Measurements from ENCODE around the gene CREB5.
A peak's percentile ranks its signal among the peaks of the same experiment; 100 is the strongest.
"Not testable (repeated sequence)": the region's sequence is repeated elsewhere in the genome, so short reads cannot be mapped to it uniquely, and the experiment has no call there.

The CREB5 gene

DNA sequence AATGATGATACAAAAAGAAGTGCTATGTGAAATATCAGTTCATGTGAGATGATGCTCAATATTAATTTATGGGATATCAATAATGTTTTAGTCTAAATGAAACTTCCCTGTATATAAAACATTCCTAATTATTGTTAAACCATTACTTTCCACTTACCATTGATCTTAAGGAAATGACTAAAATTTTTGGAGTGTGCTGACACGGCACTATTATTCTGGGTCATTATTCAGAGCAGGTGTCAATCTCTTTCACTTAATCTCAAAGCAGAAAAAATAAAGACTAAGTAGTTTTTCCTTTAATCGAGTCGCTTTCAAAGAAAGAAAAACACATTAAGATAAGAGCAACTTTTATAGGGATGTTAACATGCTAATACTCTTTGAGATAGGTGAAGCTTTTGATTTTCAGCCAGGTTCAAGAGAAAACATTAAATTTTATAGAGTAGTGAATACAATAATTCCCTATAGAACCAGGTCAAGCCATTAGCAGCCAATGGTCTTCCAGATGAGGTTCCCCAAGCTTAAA, 11.4 kb upstream of the CREB5 start:
- TF ChIP-seq, protein P1, sequence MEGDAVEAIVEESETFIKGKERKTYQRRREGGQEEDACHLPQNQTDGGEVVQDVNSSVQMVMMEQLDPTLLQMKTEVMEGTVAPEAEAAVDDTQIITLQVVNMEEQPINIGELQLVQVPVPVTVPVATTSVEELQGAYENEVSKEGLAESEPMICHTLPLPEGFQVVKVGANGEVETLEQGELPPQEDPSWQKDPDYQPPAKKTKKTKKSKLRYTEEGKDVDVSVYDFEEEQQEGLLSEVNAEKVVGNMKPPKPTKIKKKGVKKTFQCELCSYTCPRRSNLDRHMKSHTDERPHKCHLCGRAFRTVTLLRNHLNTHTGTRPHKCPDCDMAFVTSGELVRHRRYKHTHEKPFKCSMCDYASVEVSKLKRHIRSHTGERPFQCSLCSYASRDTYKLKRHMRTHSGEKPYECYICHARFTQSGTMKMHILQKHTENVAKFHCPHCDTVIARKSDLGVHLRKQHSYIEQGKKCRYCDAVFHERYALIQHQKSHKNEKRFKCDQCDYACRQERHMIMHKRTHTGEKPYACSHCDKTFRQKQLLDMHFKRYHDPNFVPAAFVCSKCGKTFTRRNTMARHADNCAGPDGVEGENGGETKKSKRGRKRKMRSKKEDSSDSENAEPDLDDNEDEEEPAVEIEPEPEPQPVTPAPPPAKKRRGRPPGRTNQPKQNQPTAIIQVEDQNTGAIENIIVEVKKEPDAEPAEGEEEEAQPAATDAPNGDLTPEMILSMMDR (IDR thresholded peaks at IDR 0.05; ENCODE audit: low read depth, low read length), result no peak
- DNase-seq (ENCODE audit: low read depth in 2 of 2), result no peak
- H3K4me3 ChIP-seq (replicated peaks in 1 of 2; ENCODE audit: low read depth in 2 of 2, low read length in 2 of 2), result no peak overlapping the region

- not testable (repeated sequence) for DNase-seq (ENCODE audit: low read depth in 2 of 2)
Observed at GRCh38 chr7:28401567-28401966, 10.8 kb upstream of the CREB5 start.

DNA sequence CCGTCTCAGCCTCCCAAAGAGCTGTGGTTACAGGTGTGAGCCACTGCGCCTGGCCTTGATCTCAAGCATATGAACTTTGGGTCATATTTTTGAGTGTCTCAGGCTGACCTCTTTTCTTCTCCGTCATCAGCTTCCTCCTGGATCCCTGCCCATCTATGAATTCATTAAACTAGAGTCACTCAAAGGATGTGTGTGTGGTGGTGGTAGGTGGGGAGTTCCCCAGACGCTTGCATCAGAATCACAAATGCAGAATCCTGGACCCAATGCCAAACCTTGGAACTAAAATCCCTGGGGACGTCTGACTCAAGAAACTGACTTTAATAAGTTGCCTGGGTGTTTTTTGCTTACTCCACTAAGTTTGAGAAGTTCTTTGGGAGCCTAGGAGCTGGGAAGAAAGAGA, 6.7 kb upstream of the CREB5 start:
- peak; percentile 96 to 100 for DNase-seq (ENCODE audit: low read depth in 2 of 2)
- TF ChIP-seq, protein P1 (IDR thresholded peaks at IDR 0.05; ENCODE audit: low read depth, low read length), result no peak
- no peak overlapping the region for H3K4me3 ChIP-seq (replicated peaks in 1 of 2; ENCODE audit: low read depth in 2 of 2, low read length in 2 of 2)

More at GRCh38 chr7:28401567-28401966, 10.8 kb upstream of the CREB5 start:
- not testable (repeated sequence) for H3K4me3 ChIP-seq (replicated peaks in 1 of 2; ENCODE audit: low read depth in 2 of 2, low read length in 2 of 2)

GRCh38 chr7:28406192-28406591, 6.1 kb upstream of the CREB5 start:
- no peak for DNase-seq (ENCODE audit: low read depth in 2 of 2)
- TF ChIP-seq, protein P1 (IDR thresholded peaks at IDR 0.05; ENCODE audit: low read depth, low read length), result no peak

GRCh38 chr7:28407651-28408050, 4.7 kb upstream of the CREB5 start:
- H3K4me3 ChIP-seq (replicated peaks in 1 of 2; ENCODE audit: low read depth in 2 of 2, low read length in 2 of 2), result no peak overlapping the region
- DNase-seq (ENCODE audit: low read depth in 2 of 2), result peak; percentile 40 to 84
- TF ChIP-seq, protein P1 (IDR thresholded peaks at IDR 0.05; ENCODE audit: low read depth, low read length), result no peak

More at GRCh38 chr7:28406192-28406591, 6.1 kb upstream of the CREB5 start:
- H3K4me3 ChIP-seq (replicated peaks in 1 of 2; ENCODE audit: low read depth in 2 of 2, low read length in 2 of 2), result no peak overlapping the region

DNA sequence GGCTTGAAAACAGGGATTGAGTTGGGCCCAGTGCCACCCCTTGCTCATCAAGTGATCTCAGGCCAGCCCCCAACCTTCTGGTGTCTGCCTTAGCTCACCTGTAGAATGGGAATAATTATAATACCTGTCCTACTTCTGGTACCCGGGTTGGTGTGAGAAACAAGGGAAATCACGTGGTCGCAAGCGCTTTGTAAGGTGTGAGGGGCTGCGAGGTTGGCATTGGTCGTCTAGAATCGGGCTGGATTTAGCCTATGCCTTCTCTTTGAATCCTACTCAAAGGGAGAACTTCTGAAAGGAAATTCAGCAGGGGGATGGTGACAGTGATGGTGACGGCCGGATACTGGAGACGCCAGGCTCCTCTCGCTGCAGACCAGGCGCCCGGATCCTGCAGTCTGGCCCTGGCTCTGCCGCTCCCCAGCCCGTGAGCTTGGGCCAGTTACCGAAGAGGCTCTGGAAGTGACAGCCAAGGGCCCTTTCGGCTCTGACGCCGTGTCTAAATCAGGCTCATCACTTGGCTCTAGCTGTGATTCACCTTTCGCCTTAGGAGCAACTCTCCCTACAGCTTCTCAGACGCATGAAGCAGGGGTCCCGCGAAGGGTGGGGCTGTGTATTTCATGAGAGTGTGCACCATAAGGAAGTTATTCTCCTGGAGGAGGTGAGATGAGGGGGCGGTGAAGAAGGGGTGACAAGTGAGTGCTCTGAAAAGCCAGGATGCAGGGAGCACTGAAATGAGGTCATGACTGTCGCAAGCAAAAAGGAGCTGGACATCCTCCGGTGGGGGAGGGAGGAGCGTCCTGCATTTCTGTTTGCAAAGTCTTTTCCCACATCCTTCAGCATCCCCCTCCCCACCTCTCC, 4.0 kb upstream of the CREB5 start:
- no peak for DNase-seq (ENCODE audit: low read depth in 2 of 2)
- TF ChIP-seq, protein P1 (IDR thresholded peaks at IDR 0.05; ENCODE audit: low read depth, low read length), result no peak

DNA sequence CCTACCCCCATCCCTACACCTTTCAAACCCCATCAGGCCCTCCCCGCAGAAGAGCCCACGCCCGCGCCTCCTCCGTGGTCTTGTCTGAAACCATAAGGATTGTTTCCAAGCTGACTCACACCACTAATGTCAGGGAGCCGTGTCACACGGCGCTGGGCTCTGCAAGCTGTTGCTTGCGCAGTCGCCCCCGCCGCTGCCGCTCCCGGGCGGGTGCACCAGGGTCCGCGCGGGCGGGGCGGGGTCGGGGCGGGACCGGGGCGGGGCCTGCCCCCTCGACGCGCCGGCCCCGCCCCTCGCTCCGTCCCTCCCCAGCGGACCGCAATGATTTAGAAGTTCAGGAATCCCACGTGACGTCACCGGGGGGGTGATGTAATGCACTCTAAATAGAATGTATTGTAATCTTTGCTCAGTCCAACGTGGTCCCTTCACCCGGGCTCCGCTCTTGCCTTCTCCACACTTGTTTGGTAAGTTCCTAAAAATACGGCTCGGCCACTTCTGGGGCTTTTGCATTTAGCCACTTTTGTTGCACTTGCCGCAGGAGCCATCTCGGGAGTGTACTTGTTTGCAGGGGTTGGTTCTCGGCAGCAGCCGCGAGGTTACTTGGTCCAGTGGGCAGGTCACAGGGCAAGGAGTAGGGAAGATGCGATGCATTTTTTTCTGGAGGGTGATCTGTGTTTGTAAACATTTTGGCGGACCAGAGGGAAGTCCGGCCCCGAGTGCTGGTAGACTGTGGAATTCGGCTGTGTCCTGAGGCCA, 3.2 kb upstream of the CREB5 start:
- H3K4me3 ChIP-seq (replicated peaks in 1 of 2; ENCODE audit: low read depth in 2 of 2, low read length in 2 of 2), result peak overlapping the region; percentile 58 to 62
- TF ChIP-seq, protein P1 (IDR thresholded peaks at IDR 0.05; ENCODE audit: low read depth, low read length), result no peak
- peak; percentile 93 to 99 for DNase-seq (ENCODE audit: low read depth in 2 of 2)

More for the DNA sequence above, 4.0 kb upstream of the CREB5 start:
- H3K4me3 ChIP-seq (replicated peaks in 1 of 2; ENCODE audit: low read depth in 2 of 2, low read length in 2 of 2), result no peak overlapping the region
